Transverse colon (tissue), 3 donors: ENCODE measurements around the gene MMP24OS.

Experiments used
- POLR2A ChIP-seq: fragments of 450-650 bp; IDR thresholded peaks from one replicate; pipeline ENCODE4 v1.6.1; 2016; ENCODE audit warnings: antibody characterized with exemption, mild to moderate bottlenecking, moderate library complexity
- TF ChIP-seq, protein P1 (sequence below), 5 experiments: fragments of 200-600 bp in 3 of 5; fragments of 450-650 bp in 2 of 5; sonication (generic) in 3 of 5; IDR thresholded peaks; 1 replicate in 2 of 5; 2 replicates in 3 of 5; pipeline ENCODE4 v1.5.1; 2016 to 2017; ENCODE audit warnings: antibody characterized with exemption in 5 of 5, inconsistent platforms in 3 of 5, mild to moderate bottlenecking in 2 of 5, moderate library complexity in 1 of 5

DNA sequence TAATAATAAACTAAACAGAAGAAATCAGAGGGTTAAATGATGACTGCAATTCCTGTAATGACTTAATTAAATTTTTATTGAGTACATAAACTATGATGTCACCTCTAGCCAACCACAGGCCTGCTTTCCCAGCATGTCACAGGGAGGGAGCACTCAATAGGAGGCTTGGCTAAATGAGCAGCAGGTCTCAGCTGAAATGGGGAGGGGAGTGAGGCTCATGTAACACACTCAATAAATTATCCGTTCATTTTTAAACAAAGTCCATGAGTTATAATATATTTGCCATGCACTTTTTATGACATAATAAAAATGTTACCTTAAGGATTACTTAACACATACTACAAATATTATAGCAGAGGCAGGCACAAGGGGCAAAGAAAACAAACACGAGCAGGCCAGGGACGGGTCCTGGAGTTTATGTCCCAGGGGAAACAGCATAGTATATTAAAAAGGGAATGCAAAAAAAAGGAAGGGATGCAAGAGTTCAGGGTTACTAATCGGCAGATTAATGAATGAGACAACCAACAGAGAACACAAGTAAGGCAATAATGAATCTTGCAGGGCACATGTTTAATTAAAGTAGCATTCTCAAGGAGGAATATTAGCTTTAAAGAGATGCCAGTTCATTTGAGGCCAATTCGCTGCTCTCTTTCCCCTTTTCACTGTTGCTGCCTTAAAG lies 41.4 kb upstream of the MMP24OS start:
- TF ChIP-seq, protein P1, sequence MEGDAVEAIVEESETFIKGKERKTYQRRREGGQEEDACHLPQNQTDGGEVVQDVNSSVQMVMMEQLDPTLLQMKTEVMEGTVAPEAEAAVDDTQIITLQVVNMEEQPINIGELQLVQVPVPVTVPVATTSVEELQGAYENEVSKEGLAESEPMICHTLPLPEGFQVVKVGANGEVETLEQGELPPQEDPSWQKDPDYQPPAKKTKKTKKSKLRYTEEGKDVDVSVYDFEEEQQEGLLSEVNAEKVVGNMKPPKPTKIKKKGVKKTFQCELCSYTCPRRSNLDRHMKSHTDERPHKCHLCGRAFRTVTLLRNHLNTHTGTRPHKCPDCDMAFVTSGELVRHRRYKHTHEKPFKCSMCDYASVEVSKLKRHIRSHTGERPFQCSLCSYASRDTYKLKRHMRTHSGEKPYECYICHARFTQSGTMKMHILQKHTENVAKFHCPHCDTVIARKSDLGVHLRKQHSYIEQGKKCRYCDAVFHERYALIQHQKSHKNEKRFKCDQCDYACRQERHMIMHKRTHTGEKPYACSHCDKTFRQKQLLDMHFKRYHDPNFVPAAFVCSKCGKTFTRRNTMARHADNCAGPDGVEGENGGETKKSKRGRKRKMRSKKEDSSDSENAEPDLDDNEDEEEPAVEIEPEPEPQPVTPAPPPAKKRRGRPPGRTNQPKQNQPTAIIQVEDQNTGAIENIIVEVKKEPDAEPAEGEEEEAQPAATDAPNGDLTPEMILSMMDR (IDR thresholded peaks at IDR 0.05): no peak
- TF ChIP-seq POLR2A: no peak
